HCT116 (cell line): Measurements from ENCODE around the gene C10orf143. TPM values are rescaled to one million over a fixed set of nuclear protein-coding genes. Genes with fewer than 3 reads are reported as not detected.
"Not testable (repeated sequence)": the region's sequence is repeated elsewhere in the genome, so short reads cannot be mapped to it uniquely, and the experiment has no call there.

ENCODE experiments used
- ATAC-seq: fragments of 200-7000 bp; cut with Tn5 transposase; 2 replicates; pipeline ENCODE4 v1.9.1; 2020; ENCODE audit warnings: mild to moderate bottlenecking, moderate library complexity
- BruUV-seq: library from RNA; stranded (reverse); fragments of 400-500 nt; replicated peaks from 2 replicates; lab custom pipeline; 2021; lab: Mats Ljungman, UMichigan
- CTCF ChIA-PET: fragments of 300-600 bp; sonication (Branson Sonifier 250); formaldehyde crosslinking; loops from one replicate; lab custom pipeline; 2021; ENCODE audit warnings: antibody characterized with exemption; lab: Charles Lee
- POLR2A ChIA-PET: fragments of 300-600, 350-600 bp; sonication (Branson Sonifier 250); formaldehyde crosslinking; loops from one replicate; lab custom pipeline; 2021; ENCODE audit warnings: antibody characterized with exemption; lab: Charles Lee
- RAD21 ChIA-PET, 2 experiments: fragments of 300-600 bp; sonication (Branson Sonifier 250); formaldehyde crosslinking; loops; one replicate each; lab custom pipeline; 2023; ENCODE audit warnings: low total read pairs in 2 of 2; ENCODE audit not compliant: uncharacterized antibody in 2 of 2, unreplicated experiment in 2 of 2, low non-redundant PET in 1 of 2; lab: Charles Lee
- DNase-seq: peaks from one replicate; pipeline ENCODE4 v3.0.0-alpha.2; 2010; ENCODE audit warnings: low read depth, low spot score
- H2AFZ ChIP-seq: fragments of 200-600 bp; shearing (Covaris generic), sonication (generic); 2 replicates; pipeline ENCODE4 v1.6.1; 2017; ENCODE audit warnings: low read depth, mixed run types, mixed read lengths, antibody characterized with exemption, low read length; ENCODE audit not compliant: poor library complexity, severe bottlenecking
- H3K27ac ChIP-seq: 2 replicates; pipeline ENCODE4 v1.5.1; 2012; ENCODE audit warnings: low read depth, low read length
- H3K27me3 ChIP-seq: fragments of 200-600 bp; sonication (generic); 2 replicates; pipeline ENCODE4 v1.6.1; 2016; ENCODE audit warnings: mixed run types, low read length, mixed read lengths; ENCODE audit not compliant: insufficient read depth
- H3K36me3 ChIP-seq, 2 experiments: fragments of 200-500 bp in 1 of 2; fragments of 200-600 bp in 1 of 2; sonication (Bioruptor generic) in 1 of 2; sonication (generic) in 1 of 2; 2 replicates each; pipeline versions ENCODE4 v1.5.1 to v1.6.1; 2014 to 2016; ENCODE audit warnings: low read length in 2 of 2, inconsistent platforms in 1 of 2, mixed read lengths in 1 of 2, mixed run types in 1 of 2; ENCODE audit not compliant: insufficient read depth in 2 of 2, control insufficient read depth in 1 of 2
- H3K4me1 ChIP-seq, 2 experiments: fragments of 200-600 bp in 1 of 2; sonication (generic) in 1 of 2; 2 replicates each; pipeline versions ENCODE4 v1.5.1 to v1.6.1; 2012 to 2017; ENCODE audit warnings: low read length in 2 of 2, inconsistent platforms in 1 of 2, mild to moderate bottlenecking in 1 of 2, mixed read lengths in 1 of 2, mixed run types in 1 of 2, moderate library complexity in 1 of 2; ENCODE audit not compliant: insufficient read depth in 2 of 2, control insufficient read depth in 1 of 2
- H3K4me2 ChIP-seq: fragments of 200-600 bp; sonication (generic); 2 replicates; pipeline ENCODE4 v1.6.1; 2017; ENCODE audit warnings: mixed run types, low read length, mixed read lengths
- H3K4me3 ChIP-seq, 2 experiments: fragments of 200-600 bp in 1 of 2; sonication (generic) in 1 of 2; replicated peaks in 1 of 2; 2 replicates each; pipeline ENCODE4 v1.5.1; 2011 to 2016; ENCODE audit warnings: low read length in 2 of 2, control low read depth in 1 of 2, low read depth in 1 of 2, mild to moderate bottlenecking in 1 of 2, mixed read lengths in 1 of 2, mixed run types in 1 of 2
- H3K79me2 ChIP-seq: fragments of 200-600 bp; sonication (generic); 2 replicates; pipeline ENCODE4 v1.6.1; 2017; ENCODE audit warnings: mild to moderate bottlenecking, mixed run types, low read length, moderate library complexity, mixed read lengths; ENCODE audit not compliant: insufficient read depth
- H3K9ac ChIP-seq: fragments of 200-600 bp; sonication (generic); 2 replicates; pipeline ENCODE4 v1.6.1; 2016; ENCODE audit warnings: low read length, mixed read lengths
- H3K9me2 ChIP-seq: fragments of 200-600 bp; sonication (generic), shearing (Covaris generic); 2 replicates; pipeline ENCODE4 v1.6.1; 2017; ENCODE audit warnings: mixed run types, mild to moderate bottlenecking, moderate library complexity; ENCODE audit not compliant: insufficient read depth
- H3K9me3 ChIP-seq, 2 experiments: fragments of 200-500 bp in 1 of 2; fragments of 200-600 bp in 1 of 2; sonication (Bioruptor generic) in 1 of 2; sonication (generic) in 1 of 2; 2 replicates each; pipeline ENCODE4 v1.6.1; 2014 to 2017; ENCODE audit warnings: low read length in 2 of 2, mixed read lengths in 2 of 2, inconsistent platforms in 1 of 2, low read depth in 1 of 2, mild to moderate bottlenecking in 1 of 2, mixed run types in 1 of 2, moderate library complexity in 1 of 2; ENCODE audit not compliant: control insufficient read depth in 1 of 2, insufficient read depth in 1 of 2
- H4K20me1 ChIP-seq: fragments of 200-600 bp; sonication (generic), shearing (Covaris generic); 2 replicates; pipeline ENCODE4 v1.6.1; 2017; ENCODE audit warnings: mixed run types, mild to moderate bottlenecking, moderate library complexity; ENCODE audit not compliant: insufficient read depth
- CEBPB ChIP-seq: IDR thresholded peaks from 2 replicates; pipeline ENCODE4 v1.6.1; 2012; ENCODE audit warnings: low read depth
- CTCF ChIP-seq, 3 experiments: fragments of 200-600 bp in 1 of 3; sonication (generic) in 1 of 3; IDR thresholded peaks in 2 of 3; conservative IDR thresholded peaks in 1 of 3; 2 replicates each; pipeline ENCODE4 v1.5.1; 2012 to 2017; ENCODE audit warnings: low read depth in 2 of 3, low read length in 2 of 3, antibody characterized with exemption in 1 of 3, borderline replicate concordance in 1 of 3, control low read depth in 1 of 3, mild to moderate bottlenecking in 1 of 3, mixed read lengths in 1 of 3, mixed run types in 1 of 3, moderate library complexity in 1 of 3; ENCODE audit not compliant: insufficient read depth in 1 of 3
- ELF1 ChIP-seq: IDR thresholded peaks from 2 replicates; pipeline ENCODE4 v1.6.1; 2012; ENCODE audit warnings: low read depth, borderline replicate concordance
- EZH2 ChIP-seq: fragments of 200-600 bp; sonication (generic); IDR thresholded peaks from 2 replicates; pipeline ENCODE4 v1.6.1; 2017; ENCODE audit warnings: antibody characterized with exemption, mixed run types
- FOSL1 ChIP-seq: IDR thresholded peaks from 2 replicates; pipeline ENCODE4 v1.6.1; 2012; ENCODE audit warnings: low read depth
- MAX ChIP-seq: IDR thresholded peaks from 2 replicates; pipeline ENCODE4 v1.6.1; 2012
- POLR2A ChIP-seq: IDR thresholded peaks from 2 replicates; pipeline ENCODE4 v1.7.0; 2011; ENCODE audit warnings: borderline replicate concordance; ENCODE audit not compliant: insufficient read depth, insufficient read length; ENCODE audit errors: extremely low read depth
- POLR2AphosphoS5 ChIP-seq: IDR thresholded peaks from 2 replicates; pipeline ENCODE4 v1.6.1; 2011; ENCODE audit warnings: mild to moderate bottlenecking, low read depth, low read length, moderate library complexity
- SIN3A ChIP-seq: IDR thresholded peaks from 2 replicates; pipeline ENCODE4 v1.6.1; 2012; ENCODE audit warnings: low read depth
- SRF ChIP-seq: IDR thresholded peaks from 2 replicates; pipeline ENCODE4 v1.6.1; 2012; ENCODE audit warnings: low read depth
- TCF7L2 ChIP-seq: IDR thresholded peaks from 2 replicates; pipeline ENCODE4 v1.7.0; 2011; ENCODE audit warnings: borderline replicate concordance, inconsistent platforms; ENCODE audit not compliant: insufficient read depth, insufficient read length; ENCODE audit errors: extremely low read depth
- YY1 ChIP-seq: IDR thresholded peaks from 2 replicates; pipeline ENCODE4 v1.6.1; 2011; ENCODE audit warnings: low read length, low read depth, moderate library complexity, mild to moderate bottlenecking; ENCODE audit not compliant: insufficient replicate concordance; ENCODE audit errors: extremely low read depth
- intact Hi-C: fragments of 100-400 bp; cut with micrococcal nuclease; formaldehyde crosslinking; loops from 2 replicates; pipeline ENCODE4 v1.10.0; 2022
- total RNA-seq: library from RNA; stranded (reverse); gene quantifications from one replicate; pipeline ENCODE4 v1.2.1, GENCODE V29; 2021; ENCODE audit not compliant: unreplicated experiment
- TF ChIP-seq, protein P1 (sequence below): IDR thresholded peaks from 2 replicates; pipeline ENCODE4 v1.6.1; 2012
- TF ChIP-seq, protein P2 (sequence below): IDR thresholded peaks from 2 replicates; pipeline ENCODE4 v1.6.1; 2011; ENCODE audit warnings: mild to moderate bottlenecking, low read length, moderate library complexity; ENCODE audit not compliant: insufficient replicate concordance; ENCODE audit errors: extremely low read depth

C10orf143 gene
- total RNA-seq, 1 experiment from 2014 or later, result 0.66 TPM

DNA sequence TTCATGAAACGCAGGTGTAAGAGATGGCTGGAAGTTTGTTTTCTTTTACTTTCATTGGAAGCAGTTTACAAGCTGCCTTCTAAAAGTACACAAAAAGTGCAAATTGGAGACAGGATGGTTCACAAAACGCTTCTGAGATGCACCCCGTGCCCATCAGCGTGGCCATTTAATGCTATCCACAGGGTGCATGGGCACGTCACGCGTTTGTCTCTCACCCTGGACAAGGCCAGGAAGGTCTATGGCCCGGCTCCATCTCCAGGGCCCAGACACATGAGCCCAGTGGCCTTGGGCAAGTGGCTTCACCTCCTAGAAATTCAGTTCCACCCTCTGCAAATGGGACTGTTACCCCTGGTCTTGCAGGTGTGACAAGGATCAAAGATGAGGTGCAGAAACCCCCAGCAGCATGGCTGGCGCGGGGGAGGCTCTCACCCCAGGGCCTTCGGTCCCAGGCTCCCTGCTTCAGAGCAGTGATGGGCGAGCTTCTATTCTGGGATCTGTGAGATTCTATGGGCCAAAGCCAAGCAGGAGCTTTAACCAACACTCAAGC lies 85.8 kb downstream of the C10orf143 start:
- H3K36me3 ChIP-seq, result no peaks in the 10 kb centered on the region
- TF ChIP-seq MAX (no peak), SIN3A (no peak), YY1 (no peak), FOSL1 (no peak), EZH2 (no peak), TCF7L2 (no peak), SRF (no peak), CTCF (IDR thresholded peaks at IDR 0.05 in 2 of 3, conservative IDR thresholded peaks at IDR 0.05 in 1 of 3; ENCODE audit: borderline replicate concordance in 1 of 3, insufficient read depth in 1 of 3, low read depth in 2 of 3, low read length in 2 of 3) (no peak), ELF1 (no peak), CEBPB (no peak), POLR2A (no peak), POLR2AphosphoS5 (no peak)
- TF ChIP-seq, protein P1, sequence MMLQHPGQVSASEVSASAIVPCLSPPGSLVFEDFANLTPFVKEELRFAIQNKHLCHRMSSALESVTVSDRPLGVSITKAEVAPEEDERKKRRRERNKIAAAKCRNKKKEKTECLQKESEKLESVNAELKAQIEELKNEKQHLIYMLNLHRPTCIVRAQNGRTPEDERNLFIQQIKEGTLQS, result no peak
- TF ChIP-seq, protein P2, sequence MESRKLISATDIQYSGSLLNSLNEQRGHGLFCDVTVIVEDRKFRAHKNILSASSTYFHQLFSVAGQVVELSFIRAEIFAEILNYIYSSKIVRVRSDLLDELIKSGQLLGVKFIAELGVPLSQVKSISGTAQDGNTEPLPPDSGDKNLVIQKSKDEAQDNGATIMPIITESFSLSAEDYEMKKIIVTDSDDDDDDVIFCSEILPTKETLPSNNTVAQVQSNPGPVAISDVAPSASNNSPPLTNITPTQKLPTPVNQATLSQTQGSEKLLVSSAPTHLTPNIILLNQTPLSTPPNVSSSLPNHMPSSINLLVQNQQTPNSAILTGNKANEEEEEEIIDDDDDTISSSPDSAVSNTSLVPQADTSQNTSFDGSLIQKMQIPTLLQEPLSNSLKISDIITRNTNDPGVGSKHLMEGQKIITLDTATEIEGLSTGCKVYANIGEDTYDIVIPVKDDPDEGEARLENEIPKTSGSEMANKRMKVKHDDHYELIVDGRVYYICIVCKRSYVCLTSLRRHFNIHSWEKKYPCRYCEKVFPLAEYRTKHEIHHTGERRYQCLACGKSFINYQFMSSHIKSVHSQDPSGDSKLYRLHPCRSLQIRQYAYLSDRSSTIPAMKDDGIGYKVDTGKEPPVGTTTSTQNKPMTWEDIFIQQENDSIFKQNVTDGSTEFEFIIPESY, result no peak
- BruUV-seq, result no TSS peak
- ATAC-seq (no peak), DNase-seq (no peak)
- no peaks in the 10 kb centered on the region for H3K4me1 ChIP-seq
- RAD21 ChIA-PET, result no interaction called here
- H2AFZ ChIP-seq, result no peak overlapping the region
- H3K9me2 ChIP-seq, result no peaks in the 10 kb centered on the region
- H3K9ac ChIP-seq, result no peak overlapping the region
- H3K27ac ChIP-seq, result no peak overlapping the region
- H3K9me3 ChIP-seq, result no peaks in the 10 kb centered on the region
- H3K4me2 ChIP-seq, result no peak overlapping the region
- H4K20me1 ChIP-seq, result no peaks in the 10 kb centered on the region
- POLR2A ChIA-PET, result no interaction called here
- H3K27me3 ChIP-seq, result no peaks in the 10 kb centered on the region
- CTCF ChIA-PET, result no interaction called here
- H3K79me2 ChIP-seq, result no peaks in the 10 kb centered on the region
- no peak overlapping the region for H3K4me3 ChIP-seq
- intact Hi-C loops, result no loop called here

DNA sequence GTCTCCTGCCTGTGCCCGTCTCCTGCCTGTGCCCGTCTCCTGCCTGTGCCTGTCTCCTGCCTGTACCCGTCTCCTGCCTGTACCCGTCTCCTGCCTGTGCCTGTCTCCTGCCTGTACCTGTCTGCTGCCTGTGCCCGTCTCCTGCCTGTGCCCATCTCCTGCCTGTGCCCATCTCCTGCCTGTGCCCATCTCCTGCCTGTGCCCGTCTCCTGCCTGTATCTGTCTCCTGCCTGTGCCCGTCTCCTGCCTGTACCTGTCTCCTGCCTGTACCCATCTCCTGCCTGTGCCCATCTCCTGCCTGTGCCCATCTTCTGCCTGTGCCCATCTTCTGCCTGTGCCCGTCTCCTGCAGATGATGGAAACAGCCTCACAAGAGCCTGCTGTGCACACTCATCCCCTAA lies 86.3 kb downstream of the C10orf143 start:
- H3K36me3 ChIP-seq, H3K9me3 ChIP-seq, H3K9ac ChIP-seq, H3K79me2 ChIP-seq, H3K4me1 ChIP-seq, CTCF ChIA-PET, BruUV-seq, H4K20me1 ChIP-seq, POLR2A ChIA-PET, H3K27ac ChIP-seq, H3K9me2 ChIP-seq, H3K4me3 ChIP-seq, H2AFZ ChIP-seq, H3K4me2 ChIP-seq, DNase-seq, RAD21 ChIA-PET, ATAC-seq, intact Hi-C loops, H3K27me3 ChIP-seq: not testable (repeated sequence)
